GM19193 (cell line): ENCODE results near the gene MYH7B.

Experiments used
- POLR2A ChIP-seq: IDR thresholded peaks from 4 replicates; pipeline ENCODE4 v1.6.1; 2011; ENCODE audit not compliant: insufficient read depth, insufficient read length; ENCODE audit errors: extremely low read depth

MYH7B gene

GRCh38 chr20:34956041-34956458 lies 382 bp downstream of the MYH7B start:
- TF ChIP-seq POLR2A = no peak

DNA sequence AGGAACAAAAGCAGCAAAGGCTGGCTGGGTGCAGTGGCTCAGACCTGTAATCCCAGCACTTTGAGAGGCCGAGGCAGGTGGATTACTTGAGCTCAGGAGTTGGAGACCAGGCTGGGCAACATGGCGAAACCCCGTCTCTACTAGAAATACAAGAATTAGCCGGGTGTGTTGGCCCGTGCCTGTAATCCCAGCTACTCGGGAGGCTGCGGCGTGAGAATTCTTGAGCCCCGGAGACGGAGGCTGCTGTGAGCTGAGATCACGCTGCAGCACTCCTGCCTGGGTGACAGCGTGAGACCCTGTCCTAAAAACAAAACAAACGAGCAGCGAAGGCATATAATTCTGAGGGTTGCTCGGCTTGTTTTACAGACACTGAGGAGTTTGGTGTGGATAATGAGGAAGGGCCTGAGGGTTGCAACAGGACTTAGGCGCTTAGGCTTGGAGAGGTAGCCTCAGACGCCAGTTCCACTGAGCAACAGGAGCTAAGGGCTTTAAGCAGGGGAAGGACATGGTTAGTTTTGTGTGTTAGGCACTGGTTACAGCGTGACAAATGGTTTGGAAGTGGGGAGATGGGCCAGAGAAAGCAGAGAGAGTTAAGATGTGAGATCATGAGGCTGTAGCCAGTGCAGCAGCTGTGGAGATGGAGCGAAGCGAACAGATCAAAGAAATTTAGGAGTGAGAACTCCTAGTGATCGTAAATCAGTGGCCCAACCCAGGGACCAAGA lies 1.2 kb downstream of the MYH7B start:
- TF ChIP-seq POLR2A = no peak

DNA sequence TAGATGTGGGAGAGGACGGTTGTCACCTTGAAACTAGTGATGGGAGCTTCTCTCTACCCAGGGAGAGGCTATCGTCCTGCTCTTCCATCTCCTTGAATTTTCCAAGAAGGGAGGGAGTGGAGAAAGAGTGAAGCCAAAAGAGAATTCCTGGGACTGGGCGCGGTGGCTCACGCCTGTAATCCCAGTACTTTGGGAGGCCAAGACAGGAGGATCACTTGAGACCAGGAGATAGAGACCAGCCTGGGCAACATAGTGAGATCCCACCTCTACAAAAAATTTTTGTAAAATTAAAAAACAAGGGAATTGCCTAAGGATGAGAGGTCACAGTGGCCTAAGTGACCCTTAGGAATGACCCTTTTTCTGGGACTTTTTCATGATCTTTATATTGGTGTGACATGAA lies 8.8 kb downstream of the MYH7B start:
- no peak for TF ChIP-seq POLR2A

DNA sequence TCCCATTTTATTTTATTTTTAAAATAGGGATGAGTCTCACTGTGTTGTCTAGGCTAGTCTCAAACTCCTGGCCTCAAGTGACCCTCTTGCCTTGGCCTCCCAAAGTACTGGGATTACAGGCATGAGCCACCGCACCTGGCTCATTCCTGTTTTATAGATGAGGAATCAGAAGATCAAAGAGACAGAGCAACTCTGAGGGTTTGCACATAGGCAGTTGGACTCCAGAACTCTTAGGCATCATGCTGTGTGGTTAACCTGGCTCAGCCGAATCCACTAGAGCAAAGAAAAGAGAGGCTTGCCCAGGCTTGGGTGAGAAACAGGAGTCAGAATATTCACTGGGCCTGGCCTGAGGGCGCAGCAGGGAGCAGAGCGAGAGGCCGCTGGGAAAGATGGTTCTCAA lies 9.4 kb downstream of the MYH7B start:
- no peak for TF ChIP-seq POLR2A

DNA sequence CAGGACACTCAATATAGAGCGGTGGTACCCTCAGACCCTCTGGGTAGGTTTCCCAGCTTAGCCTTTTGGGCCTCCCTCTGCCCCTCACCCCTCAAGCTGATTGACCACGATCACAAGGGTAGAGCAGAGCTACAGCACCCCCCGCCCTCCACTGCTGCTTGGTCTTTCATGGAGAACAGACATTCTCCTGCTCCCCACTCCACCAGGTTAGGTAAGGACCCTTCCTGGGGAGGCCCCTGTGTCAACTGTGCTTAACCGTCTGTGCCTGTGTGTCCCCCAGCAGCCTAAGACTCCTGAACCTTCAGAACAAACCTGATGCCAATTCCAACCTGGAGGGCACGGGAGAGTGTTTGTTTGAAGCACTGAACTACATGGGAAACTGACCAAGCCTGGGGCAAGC lies 11.8 kb downstream of the MYH7B start:
- TF ChIP-seq POLR2A = no peak

- TF ChIP-seq POLR2A = no peak
Measured at GRCh38 chr20:34968042-34968775, 12.5 kb downstream of the MYH7B start.

DNA sequence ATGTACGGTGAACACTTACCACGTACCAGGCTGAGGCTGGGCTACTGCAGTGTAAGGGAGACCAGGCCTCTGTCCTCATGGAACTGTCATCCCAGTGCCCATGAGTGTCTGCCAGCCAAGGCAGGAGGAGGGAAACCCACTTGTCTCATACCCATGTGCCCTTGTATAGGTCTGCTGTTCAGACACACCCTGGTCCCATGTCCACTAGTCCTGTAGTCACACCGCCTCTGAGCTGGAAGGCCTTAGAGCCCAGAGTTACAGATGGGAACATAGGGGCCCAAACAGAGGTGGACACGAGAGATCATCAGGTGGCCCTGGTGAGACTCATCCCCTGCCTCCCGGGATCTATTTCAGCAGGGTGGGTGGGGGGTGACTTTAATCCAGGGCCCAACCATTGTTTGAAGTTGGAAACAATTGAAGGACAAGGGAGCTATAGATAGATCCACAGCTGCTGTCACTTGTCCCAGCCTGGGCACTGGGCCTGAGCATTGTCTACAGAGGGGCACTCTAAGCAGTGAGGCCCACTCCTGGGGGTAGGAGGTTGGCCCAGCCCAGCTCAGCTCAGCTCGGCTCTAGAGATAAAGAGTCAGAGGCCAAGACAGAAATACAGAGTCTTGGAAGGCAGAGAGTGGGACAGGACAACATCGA lies 14.6 kb downstream of the MYH7B start:
- no peak for TF ChIP-seq POLR2A

GRCh38 chr20:34970846-34971560 lies 15.3 kb downstream of the MYH7B start:
- no peak for TF ChIP-seq POLR2A

DNA sequence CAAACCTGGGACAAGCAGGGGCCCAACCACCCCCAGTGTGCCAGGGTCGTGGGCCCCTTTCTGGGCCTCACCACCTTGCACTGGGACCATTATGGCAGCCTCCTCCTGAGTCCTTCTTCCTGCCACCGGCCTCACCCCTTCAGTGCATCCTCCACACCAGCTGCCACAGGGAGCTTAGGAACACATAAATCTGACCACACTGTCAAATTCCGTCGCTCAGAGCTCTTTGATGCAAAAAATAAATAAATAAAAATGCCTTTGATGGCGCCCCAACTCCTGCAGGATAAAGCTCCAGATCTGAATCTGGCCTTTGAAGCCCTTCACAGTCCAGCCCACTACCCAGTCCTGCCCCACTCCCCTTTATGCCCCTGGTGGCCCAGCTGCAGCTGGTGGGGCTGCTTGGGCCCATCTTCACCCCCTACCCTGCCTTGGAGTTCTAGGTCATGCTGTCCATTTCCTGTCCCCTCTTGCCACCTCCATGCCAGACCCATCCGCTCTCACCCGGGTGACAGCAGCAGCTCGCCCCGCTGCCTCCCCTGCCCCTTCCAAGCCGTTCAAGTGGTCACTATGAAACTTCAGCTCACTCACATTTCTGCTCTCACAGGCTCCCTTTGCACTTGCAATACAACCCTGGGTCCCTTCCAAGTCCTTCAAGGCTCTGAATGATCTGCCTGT lies 16.0 kb downstream of the MYH7B start:
- no peak for TF ChIP-seq POLR2A

DNA sequence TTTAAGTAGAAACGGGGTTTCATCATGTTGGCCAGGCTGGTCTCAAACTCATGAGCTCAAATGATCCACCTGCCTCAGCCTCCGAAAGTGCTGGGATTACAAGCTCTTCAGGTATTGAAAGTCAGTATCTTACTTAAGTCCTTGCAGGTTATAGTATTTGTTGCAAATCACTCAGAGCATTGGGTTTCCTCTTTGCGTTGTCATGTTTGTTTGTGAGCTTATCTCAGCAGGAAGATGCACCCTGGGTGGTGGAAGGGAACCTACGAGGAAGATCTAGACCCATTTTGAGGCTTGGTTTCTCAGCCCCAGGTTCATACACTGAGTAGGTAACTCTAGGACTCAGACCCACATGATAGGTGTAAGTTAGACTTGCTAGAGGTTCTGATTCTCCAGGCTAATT lies 18.6 kb downstream of the MYH7B start:
- TF ChIP-seq POLR2A = no peak

DNA sequence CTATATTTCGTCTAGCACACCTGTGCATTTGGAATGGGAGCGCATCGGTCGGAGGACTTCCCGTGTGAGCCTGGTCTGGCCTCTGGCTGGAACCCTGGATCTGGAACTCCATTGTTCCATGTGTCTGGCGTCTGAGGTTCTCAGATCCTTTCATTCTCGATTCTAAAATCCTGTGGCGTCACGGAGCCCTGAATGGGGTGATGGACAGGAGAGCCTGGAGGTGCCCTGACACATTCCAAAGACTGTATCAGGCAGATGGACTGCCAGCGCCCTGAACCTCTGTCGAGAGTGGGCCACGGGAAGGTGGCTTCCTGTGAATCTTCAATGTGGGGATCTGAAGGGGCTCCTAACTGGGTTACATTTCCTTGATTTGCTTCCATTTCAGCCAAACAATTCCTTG lies 20.6 kb downstream of the MYH7B start:
- TF ChIP-seq POLR2A = no peak

DNA sequence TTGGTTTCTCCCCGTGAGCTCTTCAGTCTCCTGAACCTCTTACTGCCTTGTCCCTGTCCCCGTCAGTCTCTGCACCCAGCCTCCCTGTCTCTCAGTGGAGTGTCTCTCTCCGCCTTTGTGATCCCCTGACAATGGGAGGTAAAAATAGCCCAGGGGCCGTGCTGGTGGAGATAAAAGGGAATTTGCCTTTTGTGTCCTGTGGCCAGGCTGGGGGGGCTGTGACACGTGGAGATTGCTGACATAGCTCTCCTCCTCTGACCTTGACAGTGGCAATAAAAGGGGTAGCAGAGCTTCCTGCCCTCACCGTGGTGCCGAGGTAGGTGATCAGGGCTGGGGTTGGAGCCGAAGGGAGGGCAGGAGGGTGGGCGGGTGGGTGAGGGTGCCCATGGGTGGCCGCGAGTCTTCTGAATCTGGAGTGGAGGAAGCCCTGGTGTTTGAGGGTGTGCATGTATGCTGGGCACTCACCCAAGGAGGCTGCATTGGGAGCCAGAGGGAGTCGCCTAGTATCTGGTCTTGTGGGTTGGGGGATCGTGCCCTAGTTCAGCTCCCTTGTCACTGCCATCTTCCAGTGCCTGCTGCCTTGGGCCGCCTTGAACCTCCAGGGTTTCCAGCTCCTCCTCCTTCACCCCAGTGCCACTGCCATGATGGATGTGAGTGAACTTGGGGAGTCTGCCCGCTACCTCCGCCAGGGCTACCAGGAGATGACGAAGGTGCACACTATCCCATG lies 21.9 kb downstream of the MYH7B start:
- TF ChIP-seq POLR2A = no peak

- no peak for TF ChIP-seq POLR2A
Measured at GRCh38 chr20:34978092-34978744, 22.6 kb downstream of the MYH7B start.
